GM21515 (cell line): Measurements from ENCODE around the gene CCDC86.

Experiments used
- ATAC-seq: cut with Tn5 transposase; IDR thresholded peaks from one replicate; pipeline ENCODE4 v1.9.1; 2021; ENCODE audit not compliant: unreplicated experiment

CCDC86 gene

DNA sequence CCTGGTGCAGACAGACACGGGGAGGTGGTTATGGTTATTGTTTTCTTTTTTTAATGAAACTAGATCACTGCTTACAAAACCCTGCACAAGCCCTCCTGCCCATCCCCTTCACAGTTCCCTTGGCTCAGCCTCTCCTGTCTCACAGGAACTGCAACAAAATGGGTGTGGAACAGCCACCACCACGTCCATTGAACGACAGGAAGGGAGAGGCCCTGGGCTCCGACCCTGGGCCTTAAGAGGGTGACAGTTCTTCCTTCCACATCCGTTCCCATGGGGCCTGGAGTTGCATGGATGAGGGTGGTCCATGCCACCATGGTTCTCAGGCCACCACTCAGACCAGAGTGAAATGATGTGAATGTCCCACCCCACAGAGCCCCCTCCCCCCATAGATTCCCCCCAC, 48.8 kb downstream of the CCDC86 start:
- no peak for ATAC-seq

DNA sequence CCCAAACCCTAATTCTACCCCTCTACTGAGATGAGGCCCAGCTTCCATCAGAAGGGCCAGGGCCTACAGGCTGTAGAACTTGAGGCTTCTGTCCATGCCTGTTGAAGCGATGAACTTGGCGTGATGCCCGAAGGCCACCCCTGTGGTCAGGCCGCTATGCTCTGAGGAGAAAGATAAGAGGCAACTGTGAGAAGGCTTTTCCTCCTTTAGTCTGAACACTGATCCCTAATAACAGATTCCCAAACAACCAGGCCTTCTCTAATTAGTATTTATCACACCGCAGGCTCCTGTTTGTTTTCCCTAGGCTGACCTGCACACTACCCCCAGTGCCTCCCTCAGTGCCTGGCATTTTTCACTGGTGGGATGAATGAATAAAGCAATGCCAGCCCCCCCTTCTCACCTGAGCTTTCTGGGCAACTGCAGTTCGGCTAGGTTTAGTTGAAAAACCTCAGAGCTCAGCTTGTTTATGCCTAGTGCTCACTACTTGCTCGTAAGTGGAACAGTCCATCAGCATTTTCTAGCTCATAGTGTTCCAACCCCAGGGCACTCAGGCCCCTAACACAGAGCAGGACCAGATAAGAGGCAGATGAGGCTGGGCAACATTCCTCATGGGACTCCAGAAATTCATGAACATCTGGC, 49.3 kb downstream of the CCDC86 start:
- ATAC-seq, result no peak

DNA sequence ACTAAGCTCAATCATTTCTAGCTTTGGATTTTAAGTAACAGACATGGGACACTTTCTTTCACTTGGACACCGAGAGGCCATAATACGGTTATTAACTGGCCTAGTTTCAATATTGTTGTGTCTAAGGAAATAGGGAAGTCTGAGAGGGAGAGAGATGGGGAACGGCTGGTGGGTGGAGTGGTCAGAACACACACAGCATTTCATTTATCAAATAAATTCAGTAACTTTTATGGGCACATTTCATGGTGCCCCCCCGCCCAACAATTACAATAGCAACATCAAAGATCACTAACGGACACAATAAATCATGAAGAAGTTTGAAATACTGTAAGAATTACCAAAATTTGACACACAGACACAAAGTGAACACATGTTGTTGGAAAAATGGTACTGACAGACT, 53.8 kb downstream of the CCDC86 start:
- no peak for ATAC-seq

DNA sequence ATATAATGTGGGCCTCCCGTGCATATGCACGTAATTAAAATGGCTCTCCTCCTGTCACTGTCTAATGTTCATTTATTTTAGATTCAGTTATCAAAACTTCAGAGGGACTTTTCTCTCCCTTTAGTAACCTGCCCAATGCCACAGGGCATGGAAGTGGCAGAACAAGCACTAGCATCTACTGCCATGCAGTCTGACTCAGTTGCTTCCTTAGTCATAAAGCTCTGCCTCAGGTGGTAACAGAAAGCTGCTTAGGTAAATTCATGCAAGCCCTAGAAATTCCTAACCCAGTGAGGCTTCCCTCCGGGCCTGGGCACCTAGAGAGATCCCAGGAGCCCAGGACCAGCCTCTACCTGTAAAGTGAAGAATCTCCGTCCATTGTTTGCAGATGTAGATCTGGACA, 55.6 kb downstream of the CCDC86 start:
- no peak for ATAC-seq

DNA sequence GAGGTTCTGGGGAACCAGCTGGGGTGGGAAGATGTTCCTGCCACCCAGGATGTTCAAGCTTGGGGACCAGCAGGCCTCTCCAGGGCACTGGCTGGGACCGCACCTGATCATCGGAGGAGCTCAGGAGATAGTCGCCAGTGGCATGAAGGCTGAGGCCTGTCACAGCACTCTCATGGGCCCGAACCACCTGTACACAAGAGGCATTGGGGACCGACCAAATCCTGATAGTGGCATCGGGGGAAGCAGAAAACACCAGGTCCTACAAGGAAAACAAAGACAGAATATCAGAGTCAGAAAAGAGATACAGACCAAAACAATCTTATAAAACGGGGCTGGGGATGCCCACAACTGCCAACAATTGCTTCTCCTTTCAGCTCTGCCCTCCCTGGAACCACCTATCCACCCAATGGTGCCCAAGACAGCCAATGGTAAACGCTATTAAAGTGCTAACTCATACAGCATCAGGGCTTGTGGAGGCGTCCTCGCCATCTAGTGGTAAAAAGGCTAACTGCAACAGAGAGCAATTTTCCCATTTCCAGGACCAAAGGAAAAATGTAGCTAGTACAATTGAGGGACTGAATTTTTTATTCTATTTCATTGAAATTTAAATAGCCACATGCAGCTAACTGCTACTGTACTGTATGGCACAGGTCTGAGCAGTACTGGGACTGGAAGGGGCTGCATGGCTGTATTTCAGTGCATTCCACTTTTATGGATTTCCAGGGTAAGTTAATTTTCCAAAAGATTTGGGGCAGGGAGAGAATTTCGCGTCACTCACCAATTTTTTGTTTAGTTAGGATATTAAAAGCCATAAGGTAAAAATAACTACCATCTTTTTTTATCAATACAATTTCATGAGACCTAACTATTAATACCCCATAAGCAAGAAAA, 57.4 kb downstream of the CCDC86 start:
- no peak for ATAC-seq

DNA sequence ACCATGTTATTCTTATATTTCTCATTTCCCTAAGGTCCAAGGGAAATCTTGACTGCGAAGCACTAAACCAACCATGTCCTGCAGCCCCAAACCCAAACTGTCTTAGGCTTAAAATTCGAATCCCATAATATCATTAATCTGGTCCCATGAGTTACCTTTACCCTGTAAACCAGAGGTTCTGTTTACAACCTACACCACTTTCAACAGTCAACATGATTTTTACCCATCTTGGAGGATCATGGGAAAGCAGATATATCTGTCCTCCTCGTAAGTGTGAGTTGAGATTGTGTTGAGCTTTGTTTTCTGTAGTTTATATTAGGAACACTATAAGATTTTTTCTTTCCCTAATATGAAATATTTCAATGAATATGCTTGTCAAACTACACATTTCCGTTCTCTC, 58.1 kb downstream of the CCDC86 start:
- ATAC-seq, result no peak
